GM18511 (cell line): ENCODE data around the gene POLR2A.
"Not testable (repeated sequence)": the region's sequence is repeated elsewhere in the genome, so short reads cannot be mapped to it uniquely, and the experiment has no call there.

Experiments used
- ATAC-seq: cut with Tn5 transposase; IDR thresholded peaks from one replicate; pipeline ENCODE4 v1.9.1; 2021; ENCODE audit warnings: mild to moderate bottlenecking, moderate library complexity; ENCODE audit not compliant: unreplicated experiment

POLR2A gene

DNA sequence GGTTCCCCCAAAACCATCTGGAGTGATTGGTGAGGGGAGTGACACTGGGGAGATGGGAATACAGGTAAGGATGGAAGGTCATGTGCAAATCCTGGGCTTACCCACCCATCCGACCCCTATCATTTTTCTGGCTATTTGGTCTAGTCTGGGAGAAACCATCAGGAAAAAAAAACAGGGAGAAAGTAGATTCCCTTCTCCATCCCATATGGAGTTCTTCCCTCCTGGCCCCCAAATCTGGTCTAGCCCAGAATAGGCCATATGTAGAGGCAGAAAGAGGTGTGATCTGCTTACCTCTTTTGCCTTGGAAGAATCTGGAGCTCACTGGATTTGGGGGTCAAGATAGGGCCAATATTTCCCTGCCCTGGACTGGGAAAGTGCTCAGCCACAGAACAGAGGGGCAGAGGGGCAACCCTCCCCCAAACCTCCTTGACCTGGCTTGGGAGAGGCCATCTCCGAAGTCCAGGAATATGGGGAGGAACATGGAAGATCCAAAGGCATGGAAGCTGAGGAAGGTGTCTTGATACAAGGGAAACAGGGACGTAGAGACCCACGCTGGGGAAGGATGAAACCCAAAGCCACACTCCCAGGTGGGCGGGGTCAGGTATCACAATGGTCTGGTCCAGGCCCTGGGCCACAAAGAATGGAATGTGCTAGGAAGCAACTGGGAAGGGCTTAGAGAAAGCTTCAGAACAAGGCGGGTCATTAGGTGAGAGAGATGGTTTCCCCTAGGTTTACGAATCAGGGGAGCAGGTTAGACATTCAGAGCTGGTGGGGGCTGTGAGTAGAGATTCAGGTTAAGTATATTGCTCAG lies 23.1 kb upstream of the POLR2A start:
- no peak for ATAC-seq

DNA sequence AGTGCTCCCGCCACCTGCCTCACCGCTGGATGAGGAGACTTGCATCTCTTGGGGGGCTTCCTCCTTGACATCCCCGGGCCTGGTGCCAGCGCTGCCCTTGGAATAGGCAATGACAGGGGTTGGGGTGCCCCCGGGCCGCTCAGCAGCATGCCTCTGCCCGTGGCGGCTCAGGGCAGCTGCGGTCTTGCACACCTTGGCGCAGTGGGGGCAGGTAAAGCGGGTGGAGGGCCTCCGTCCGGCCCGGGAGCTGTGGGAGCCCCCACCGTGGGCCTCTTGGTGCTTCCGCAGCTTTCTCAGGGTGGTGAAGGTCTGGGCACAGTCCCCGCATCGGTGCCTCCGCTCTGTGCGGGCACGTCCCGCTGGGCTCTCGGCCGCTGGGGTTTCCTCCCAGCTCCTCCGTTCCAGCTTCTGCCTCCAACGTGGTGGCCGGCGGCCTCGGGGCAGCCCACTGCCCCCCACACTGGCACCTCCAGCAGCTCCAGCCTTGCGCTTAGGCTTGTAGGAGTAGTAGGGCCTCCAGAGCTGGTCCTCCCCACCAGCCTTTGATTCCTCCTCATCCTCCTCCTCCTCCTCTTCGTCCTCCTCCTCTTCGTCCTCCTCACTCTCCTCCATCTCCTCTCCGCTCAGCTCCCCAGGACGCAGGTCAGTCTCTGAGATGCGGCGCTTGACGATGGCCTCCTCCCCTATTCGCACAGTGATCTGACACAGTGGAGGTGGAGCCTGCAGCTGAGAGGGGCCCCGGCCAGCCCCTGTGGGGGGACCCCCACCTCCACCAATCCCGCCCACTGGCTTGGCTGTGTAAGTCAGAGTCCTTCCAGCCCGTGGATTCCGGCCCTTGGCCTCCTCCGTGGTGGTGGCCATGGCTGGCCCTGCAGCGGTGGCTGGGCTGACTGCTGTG lies 21.4 kb upstream of the POLR2A start:
- no peak for ATAC-seq

DNA sequence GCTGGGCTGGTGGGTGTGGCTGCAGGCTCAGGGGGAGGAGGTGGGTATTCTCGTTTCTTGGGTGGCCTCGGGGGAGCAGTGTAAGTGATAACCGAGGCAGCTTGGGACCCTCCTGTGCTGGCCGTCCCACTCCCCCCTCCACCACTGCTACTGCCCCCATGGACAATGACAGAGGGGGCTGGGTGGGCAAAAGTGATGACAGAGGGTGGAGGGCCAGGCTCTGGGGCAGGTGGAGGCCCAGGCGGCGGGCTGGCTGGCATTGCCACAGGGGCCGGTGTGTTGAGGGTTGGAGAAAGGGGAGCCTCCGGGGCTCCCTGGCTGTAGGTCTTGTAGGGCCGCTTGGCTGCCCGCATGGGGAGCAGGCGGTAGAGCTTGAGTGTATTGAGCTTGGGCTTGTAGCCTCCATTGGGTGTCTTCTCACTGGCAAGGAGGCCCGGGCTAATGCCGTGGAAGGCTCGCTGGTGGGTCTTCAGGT lies 20.8 kb upstream of the POLR2A start:
- ATAC-seq: no peak

DNA sequence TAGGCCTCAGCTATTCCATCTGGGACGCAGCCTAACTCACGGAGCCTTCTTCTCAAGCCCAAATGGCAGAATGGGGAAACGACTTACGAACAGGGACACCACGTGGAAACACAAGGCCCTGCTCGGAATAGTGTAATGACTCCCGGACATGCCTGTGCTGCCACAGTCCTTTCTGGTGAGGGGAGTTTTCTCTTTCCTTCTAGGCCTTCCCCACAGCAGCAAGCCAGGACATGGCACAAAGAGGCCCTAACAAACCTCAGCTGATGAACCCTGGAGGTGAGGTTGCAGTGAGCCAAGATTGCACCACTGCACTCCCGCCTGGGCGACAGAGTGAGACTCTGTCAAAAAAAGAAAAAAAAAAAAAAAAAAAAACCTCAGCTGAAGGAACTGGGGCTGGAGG lies 20.1 kb upstream of the POLR2A start:
- no peak for ATAC-seq

DNA sequence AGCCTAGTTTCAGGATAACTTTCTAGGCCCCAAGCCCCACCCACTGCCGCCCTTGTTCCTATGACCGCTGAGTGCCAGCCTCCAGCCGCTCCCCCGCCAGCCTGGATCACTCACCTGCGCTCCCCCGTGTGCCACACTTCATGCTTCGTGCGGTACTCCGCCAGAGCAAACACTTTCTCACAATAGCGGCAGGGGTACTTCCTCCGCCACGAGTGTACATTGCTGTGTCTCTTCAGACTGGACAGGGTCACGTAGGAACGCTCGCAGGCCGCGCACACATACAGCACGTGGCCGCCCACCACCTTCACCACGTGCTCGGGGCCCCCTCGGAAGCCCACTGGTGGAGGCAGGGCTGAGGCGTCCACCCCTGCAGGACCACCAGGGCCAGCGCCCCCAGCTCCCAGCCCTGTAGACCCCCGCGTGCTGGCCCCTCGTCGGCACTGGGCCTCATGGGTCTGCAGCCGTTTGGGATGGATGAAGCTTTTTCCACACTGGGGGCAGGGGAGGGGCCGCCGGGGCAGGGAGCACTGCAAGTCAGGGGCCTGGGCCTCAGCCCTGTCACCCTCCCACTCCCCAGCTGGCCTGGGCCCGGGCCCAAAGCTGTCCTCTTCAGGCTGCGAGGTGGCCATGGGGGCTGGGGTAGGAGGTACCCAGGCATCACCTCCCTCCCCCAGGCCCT lies 18.4 kb upstream of the POLR2A start:
- no peak for ATAC-seq

DNA sequence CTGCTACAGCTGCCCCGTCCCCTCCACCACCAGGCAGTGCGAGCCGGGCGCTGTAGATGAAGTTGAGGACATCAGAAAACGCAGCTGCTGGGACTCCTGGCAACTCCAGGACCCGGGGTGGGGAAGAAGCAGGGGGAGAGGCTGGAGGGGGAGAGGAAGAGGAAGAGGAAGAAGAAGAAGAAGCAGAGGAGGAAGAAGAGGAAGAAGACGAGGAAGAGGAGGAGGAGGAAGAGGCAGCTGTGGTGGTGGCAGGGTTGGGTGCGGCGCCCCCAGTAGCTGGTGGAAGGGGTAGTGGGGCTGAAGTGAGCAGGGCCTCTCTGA lies 17.9 kb upstream of the POLR2A start:
- ATAC-seq: no peak

DNA sequence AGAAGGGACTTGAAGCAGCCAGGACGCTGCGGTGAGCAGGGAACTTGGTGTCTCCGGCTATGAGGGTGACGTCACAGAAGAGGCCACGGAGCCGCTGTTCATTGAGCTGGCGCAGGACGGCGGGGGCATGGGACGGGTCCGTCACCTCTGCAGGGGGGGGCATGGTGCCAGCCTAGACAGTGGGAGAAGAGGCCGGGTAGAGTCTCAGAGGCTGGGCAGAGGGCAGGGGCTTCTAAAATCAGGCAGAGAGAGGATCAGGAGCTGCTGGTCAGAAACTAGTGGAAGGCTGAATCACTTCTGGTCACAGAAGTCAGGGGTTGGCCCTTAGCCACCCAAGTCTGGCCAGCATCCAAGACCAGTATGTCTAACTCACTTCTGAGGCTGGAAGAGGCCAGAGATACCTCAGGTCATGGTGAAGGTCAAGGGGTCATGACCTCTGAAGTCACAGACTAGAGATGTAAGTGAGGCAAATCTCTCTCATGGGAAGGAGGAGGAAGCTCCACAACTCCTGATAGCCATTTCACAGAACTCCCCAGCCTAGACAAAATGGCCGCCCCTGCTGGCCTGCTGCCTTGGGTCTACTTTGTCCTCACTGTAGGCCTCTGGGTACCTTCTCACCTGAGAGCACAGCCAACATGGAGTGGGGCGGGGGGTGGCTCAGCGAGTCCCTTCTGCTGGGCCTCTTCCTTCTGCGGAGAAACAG lies 17.4 kb upstream of the POLR2A start:
- ATAC-seq: no peak

DNA sequence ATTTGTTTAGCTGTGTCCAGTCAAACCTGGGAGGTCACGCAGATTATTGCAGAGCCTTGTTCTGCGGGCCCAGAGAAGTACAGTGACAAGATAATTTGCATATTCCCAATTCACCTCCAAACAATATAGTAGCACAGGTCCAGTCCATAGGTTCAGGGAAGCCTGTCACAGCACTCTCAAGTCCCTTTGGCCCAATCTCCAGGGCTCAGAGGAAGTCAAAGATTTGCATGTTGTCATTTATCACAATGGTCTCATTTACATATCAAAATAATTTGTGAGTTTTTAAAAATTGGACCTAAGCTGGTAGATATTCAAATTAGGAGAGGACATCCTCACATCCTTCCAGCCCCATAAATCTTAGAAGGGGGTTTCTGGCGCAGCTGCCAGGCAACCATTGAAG lies 16.7 kb upstream of the POLR2A start:
- no peak for ATAC-seq

DNA sequence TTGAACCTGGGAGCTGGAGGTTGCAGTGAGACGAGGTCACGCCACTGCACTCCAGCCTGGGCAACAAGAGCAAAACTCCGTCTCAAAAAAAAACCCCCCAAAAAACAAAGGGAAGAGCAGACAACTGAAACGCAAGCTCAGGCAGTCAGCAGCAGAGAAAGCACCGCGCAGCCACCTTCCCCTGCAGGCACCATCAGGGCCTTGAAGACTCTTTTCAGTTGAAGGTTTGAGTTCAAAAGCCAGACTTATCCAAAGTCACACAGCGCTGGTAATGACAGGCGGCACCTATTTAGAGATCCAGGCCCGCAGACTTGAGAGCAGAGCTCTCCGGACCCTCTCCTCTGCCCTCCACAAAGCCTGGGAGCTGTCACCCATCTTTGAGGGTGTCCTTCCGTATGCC lies 15.9 kb upstream of the POLR2A start:
- no peak for ATAC-seq

DNA sequence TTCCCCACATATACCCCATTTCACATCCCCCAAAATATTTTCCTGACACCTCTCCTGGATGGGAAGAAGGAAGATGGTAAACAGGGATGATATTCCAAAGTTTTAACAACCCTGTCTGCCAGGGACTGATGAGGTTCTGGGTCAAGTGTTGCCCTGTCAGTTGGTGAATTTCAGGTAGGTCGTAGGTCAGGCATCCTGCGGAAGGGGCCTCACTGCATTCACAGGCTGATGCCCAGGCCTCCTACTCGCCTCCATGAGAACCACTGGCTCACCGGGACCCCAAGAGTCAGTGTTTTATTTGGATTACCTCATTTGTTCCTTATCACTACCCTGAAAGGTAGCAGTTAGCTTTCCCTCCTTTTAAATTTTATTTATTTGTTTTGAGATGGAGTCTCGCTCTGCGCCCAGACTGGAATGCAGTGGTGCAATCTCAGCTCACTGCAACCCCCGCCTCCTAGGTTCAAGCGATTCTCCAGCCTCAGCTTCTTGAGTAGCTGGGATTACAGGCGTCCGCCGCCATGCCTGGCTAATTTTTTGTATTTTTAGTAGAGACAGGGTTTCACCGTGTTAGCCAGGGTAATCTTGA lies 15.3 kb upstream of the POLR2A start:
- ATAC-seq: no peak

DNA sequence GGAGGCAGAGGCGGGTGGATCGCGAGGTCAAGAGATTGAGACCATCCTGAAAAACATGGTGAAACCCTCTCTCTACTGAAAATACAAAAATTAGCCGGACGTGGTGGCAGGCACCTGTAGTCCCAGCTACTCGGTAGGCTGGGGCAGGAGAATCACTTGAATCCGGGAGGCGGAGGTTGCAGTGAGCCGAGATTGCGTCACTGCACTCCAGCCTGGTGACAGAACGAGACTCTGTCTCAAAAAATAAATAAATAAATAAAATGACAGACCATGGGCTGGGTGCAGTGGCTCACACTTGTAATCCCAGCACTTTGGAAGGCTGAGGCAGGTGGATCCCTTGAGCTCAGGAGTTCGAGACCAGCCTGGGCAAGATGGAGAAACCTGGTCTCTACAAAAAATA lies 14.3 kb upstream of the POLR2A start:
- not testable (repeated sequence) for ATAC-seq

DNA sequence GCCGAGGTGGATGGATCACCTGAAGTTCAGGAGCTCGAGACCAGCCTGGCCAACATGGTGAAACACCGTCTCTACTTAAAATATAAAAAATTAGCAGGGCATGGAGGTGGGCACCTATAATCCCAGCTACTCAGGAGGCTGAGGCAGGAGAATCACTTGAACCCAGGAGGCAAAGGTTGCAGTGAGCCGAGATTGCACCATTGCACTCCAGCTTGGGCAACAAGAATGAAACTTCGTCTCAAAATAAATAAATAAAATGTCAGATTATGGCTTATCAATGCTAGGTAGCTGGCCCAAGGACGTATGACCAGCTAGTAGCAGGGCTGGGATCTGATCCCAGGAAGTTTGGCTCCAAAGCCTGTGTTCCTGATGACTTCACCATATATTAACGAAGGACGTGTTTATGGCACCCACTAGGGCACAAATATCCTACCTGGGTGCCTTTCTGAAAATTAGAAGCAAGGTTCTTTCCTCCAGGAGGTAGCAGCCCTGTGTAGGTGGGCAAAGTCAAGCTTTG lies 13.7 kb upstream of the POLR2A start:
- ATAC-seq: not testable (repeated sequence)

DNA sequence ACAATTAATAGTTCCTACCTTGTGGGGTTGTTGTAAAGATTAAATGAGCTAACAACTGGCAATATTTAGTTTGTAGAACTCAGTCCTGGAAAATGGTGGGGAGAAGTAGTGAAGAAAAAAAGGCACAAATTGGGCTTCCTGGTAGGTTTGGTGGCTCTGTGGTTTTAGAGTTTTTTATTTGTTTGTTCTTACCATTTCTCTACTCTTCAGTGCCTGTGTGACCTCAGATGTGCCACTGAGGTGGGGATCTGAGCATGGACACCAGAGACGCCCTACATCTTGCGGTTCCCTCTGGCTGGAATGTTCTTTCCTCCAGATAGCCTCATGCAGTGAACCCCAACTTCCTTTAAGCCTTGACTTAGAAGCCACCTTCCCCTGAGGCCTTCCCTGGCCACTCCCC lies 12.4 kb upstream of the POLR2A start:
- no peak for ATAC-seq

DNA sequence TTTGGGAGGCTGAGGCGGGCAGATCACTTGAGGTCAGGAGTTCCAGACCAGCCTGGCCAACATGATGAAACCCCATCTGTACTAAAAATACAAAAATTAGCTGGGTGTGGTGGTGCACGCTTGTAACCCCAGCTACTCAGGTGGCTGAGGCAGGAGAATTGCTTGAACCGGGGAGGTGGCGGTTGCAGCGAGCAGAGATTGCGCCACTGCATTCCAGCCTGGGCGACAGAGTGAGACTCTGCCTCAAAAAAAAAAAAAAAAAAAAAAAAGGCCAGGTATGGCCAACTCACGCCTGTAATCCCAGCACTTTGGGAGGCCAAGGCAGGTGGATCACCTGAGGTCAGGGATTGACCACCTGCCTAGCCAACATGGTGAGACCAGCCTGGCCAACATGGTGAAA lies 9.4 kb upstream of the POLR2A start:
- not testable (repeated sequence) for ATAC-seq

DNA sequence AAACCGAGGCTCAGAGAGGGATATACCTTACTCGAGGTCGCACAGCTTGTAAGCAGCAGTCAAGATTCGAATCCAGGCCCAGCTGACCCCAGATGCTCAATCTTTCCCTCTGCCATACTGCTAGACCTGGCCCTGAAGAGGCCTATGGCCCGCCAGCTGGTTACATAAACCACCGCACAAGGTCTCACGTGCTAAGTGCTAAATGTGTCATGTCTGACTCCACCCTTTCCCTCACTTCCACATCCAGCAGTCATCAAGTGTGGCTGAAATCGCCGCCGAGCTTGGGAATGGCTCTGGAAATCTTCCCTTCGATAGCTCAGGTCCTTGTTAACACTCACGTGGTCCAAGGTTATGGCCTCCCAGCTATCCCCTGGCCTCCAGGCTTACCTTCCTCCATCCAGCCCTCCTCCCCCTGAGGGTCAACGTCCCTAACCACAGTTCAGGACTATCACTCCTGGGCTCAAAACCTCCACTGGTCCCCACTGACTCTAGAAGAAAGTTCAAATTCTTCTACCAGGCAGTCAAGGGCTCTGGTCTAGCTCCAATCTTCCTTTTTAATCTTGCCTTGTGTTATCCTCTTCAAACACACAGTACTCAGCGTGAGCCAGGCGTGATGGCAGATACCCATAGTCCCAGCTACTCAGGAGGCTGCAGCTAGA lies 8.3 kb upstream of the POLR2A start:
- no peak for ATAC-seq

DNA sequence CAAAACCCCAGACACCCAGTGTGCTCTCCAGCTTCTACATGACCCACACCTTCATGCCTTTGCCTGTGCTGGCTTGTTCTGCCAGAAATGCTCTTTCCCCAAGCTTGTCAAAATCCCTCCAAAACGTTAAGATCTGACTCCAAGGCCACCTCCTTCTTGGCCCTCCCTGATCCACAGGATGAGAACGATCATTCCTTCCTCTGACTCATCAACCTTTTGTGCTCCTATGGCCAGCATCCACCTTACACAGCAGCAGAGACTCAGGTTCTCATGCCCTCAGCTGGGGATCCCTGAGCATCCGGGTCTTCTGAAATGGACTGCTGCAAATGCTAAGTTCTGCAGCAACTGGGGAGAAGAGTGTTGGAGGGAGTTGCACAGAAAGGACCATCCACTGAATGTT lies 7.7 kb upstream of the POLR2A start:
- ATAC-seq: no peak

DNA sequence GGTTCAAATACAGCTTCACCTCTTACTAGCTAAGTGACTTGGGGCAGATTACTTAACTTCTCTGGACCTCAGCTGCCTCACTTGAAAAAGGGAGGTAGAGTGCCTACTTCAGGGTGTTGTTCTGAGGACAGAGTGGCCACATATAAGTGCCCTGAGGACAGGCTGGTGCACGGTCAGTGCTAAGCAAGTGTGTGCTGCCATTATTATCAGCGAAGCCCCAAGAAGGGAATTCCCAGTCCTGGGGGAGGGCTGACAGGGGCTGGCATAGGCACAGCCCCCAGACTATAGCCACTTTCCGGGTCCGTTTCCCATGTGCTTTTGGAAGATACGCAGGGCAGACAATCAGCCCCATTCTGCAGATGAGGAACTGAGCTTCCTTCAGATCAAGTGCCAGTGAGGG lies 7.2 kb upstream of the POLR2A start:
- no peak for ATAC-seq

DNA sequence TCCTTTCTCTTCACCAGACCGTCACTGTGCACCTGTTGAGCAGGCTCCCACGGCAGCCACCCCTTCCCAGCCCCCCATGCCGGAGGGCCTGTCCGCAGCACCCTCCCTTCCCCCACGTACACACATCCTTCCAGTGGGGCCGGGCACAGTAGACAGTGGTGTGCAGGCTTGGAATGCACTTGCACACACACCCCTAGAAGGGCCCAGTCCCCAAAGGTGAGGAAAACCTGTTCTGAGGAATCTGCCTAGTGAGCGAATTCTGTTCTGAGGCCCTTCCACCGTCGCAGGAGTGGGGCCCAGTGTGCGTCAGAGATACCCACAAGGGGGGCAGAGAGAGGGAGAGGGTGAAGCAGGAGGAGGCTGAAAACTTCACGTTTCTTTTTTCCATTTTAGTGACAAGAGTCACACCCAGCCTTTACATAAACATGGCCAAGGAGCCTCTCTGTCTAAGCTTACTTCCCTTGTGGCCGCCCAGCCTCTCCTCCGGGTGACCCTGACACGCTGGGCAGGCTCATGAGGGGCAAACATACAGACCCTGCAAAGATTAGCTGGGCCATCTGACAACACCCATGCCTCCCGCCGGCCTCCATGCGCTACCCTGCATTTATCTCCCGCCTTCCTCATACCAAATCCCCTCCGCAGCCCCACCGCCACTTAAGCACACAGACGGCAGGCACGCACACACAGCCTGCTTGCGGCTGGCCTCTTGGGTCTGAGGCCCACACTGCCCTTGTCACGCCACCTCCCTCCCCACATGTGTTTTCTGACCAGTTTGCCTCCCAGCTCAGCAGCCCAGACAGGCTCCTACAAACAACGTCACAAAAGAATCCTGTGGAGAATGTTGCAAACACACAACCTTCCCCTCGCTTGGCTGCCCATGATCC lies 6.5 kb upstream of the POLR2A start:
- ATAC-seq: no peak
